Neural cell (in vitro differentiated cells): ENCODE data around the gene PARP11. TPM values are rescaled to one million over a fixed set of nuclear protein-coding genes. Genes with fewer than 3 reads are reported as not detected.

ENCODE experiments used
- H2AFZ ChIP-seq: fragments of 200-600, 300-800 bp; sonication (generic), shearing (Covaris generic); 2 replicates; pipeline ENCODE4 v1.6.0; 2014; ENCODE audit warnings: low read depth, mild to moderate bottlenecking, antibody characterized with exemption, low read length, moderate library complexity
- H3F3A ChIP-seq: fragments of 200-600 bp; shearing (Covaris generic); 2 replicates; pipeline ENCODE4 v1.6.1; 2016; ENCODE audit warnings: mild to moderate bottlenecking, moderate library complexity, mixed read lengths, antibody characterized with exemption, low read length; ENCODE audit not compliant: insufficient read depth, poor library complexity, severe bottlenecking
- H3K27ac ChIP-seq: fragments of 200-600, 300-800 bp; sonication (generic), shearing (Covaris generic); 2 replicates; pipeline ENCODE4 v1.5.1; 2014; ENCODE audit warnings: mild to moderate bottlenecking, low read length, moderate library complexity
- H3K27me3 ChIP-seq: fragments of 300-800, 200-600 bp; sonication (generic), shearing (Covaris generic); 2 replicates; pipeline ENCODE4 v1.6.0; 2014; ENCODE audit warnings: mild to moderate bottlenecking, low read depth, low read length, moderate library complexity; ENCODE audit not compliant: insufficient read depth
- H3K36me3 ChIP-seq: fragments of 300-800, 200-600 bp; sonication (generic), shearing (Covaris generic); 2 replicates; pipeline ENCODE4 v1.5.1; 2014; ENCODE audit warnings: mild to moderate bottlenecking, antibody characterized with exemption, low read length, moderate library complexity; ENCODE audit not compliant: insufficient read depth
- H3K4me2 ChIP-seq: fragments of 300-800, 200-600 bp; sonication (generic), shearing (Covaris generic); 2 replicates; pipeline ENCODE4 v1.6.0; 2014; ENCODE audit warnings: mild to moderate bottlenecking, low read length
- H3K4me3 ChIP-seq: fragments of 300-800, 200-600 bp; sonication (generic), shearing (Covaris generic); 2 replicates; pipeline ENCODE4 v1.5.1; 2014; ENCODE audit warnings: mild to moderate bottlenecking, low read length, moderate library complexity
- H3K79me2 ChIP-seq: fragments of 200-600 bp; shearing (Covaris generic); replicated peaks from 2 replicates; pipeline ENCODE4 v1.6.0; 2014; ENCODE audit warnings: mild to moderate bottlenecking, low read length, moderate library complexity; ENCODE audit not compliant: insufficient read depth
- H3K9ac ChIP-seq: fragments of 300-800, 200-600 bp; sonication (generic), shearing (Covaris generic); 2 replicates; pipeline ENCODE4 v1.6.1; 2016; ENCODE audit warnings: mild to moderate bottlenecking, low read length, mixed read lengths
- H3K9me2 ChIP-seq: fragments of 200-600 bp; shearing (Covaris generic); 2 replicates; pipeline ENCODE4 v1.6.1; 2016; ENCODE audit warnings: mild to moderate bottlenecking, low read length, mixed read lengths; ENCODE audit not compliant: insufficient read depth
- H3K9me3 ChIP-seq: fragments of 200-600, 300-800 bp; sonication (generic), shearing (Covaris generic); 2 replicates; pipeline ENCODE4 v1.6.1; 2016; ENCODE audit warnings: mild to moderate bottlenecking, mixed run types, low read length, moderate library complexity, mixed read lengths
- H4K20me1 ChIP-seq: fragments of 200-600 bp; shearing (Covaris generic); 2 replicates; pipeline ENCODE4 v1.6.1; 2016; ENCODE audit warnings: mild to moderate bottlenecking, mixed run types; ENCODE audit not compliant: insufficient read depth
- EP300 ChIP-seq: fragments of 450-650 bp; conservative IDR thresholded peaks from 2 replicates; pipeline ENCODE4 v1.6.1; 2014; ENCODE audit warnings: antibody characterized with exemption, mild to moderate bottlenecking, moderate library complexity; ENCODE audit not compliant: poor library complexity, severe bottlenecking
- EZH2 ChIP-seq: fragments of 200-600, 300-800 bp; shearing (Covaris generic), sonication (generic); IDR thresholded peaks from 2 replicates; pipeline ENCODE4 v1.6.1; 2014; ENCODE audit warnings: antibody characterized with exemption, low read length, borderline replicate concordance, mild to moderate bottlenecking; ENCODE audit not compliant: insufficient read depth, poor library complexity, severe bottlenecking
- MXI1 ChIP-seq: fragments of 450-650 bp; conservative IDR thresholded peaks from 2 replicates; pipeline ENCODE4 v1.6.1; 2014; ENCODE audit warnings: antibody characterized with exemption, mild to moderate bottlenecking; ENCODE audit not compliant: poor library complexity, severe bottlenecking
- POLR2AphosphoS5 ChIP-seq: IDR thresholded peaks from 2 replicates; pipeline ENCODE4 v1.6.1; 2012
- RAD21 ChIP-seq: fragments of 450-650 bp; conservative IDR thresholded peaks from 2 replicates; pipeline ENCODE4 v1.6.1; 2014; ENCODE audit warnings: antibody characterized with exemption, mild to moderate bottlenecking, moderate library complexity
- SMC3 ChIP-seq: fragments of 450-650 bp; conservative IDR thresholded peaks from 2 replicates; pipeline ENCODE4 v1.6.1; 2014; ENCODE audit warnings: antibody characterized with exemption, mild to moderate bottlenecking, moderate library complexity; ENCODE audit not compliant: poor library complexity
- TAF1 ChIP-seq: IDR thresholded peaks from 2 replicates; pipeline ENCODE4 v1.6.1; 2012; ENCODE audit warnings: low read depth
- polyA plus RNA-seq: library from polyadenylated mRNA; depleted of rRNA; stranded (reverse); fragments of >200 nt; gene quantifications from 2 replicates; pipeline ENCODE4 v1.2.3, GENCODE V29; 2014
- TF ChIP-seq, protein P1 (sequence below): fragments of 450-650 bp; IDR thresholded peaks from 2 replicates; pipeline ENCODE4 v1.5.1; 2014; ENCODE audit warnings: antibody characterized with exemption, mild to moderate bottlenecking, moderate library complexity; ENCODE audit not compliant: poor library complexity, severe bottlenecking
- TF ChIP-seq, protein P2 (sequence below): IDR thresholded peaks from 2 replicates; pipeline ENCODE4 v1.6.1; 2012; ENCODE audit warnings: borderline replicate concordance

PARP11 gene
- polyA plus RNA-seq, 1 donor from 2014 or later, result 20.3 TPM

- no peaks in the 10 kb centered on the region for H3K9me2 ChIP-seq
- no peaks in the 10 kb centered on the region for H3F3A ChIP-seq
- no peak for TF ChIP-seq POLR2AphosphoS5
- TF ChIP-seq EP300, result no peak
- TF ChIP-seq, protein P1, sequence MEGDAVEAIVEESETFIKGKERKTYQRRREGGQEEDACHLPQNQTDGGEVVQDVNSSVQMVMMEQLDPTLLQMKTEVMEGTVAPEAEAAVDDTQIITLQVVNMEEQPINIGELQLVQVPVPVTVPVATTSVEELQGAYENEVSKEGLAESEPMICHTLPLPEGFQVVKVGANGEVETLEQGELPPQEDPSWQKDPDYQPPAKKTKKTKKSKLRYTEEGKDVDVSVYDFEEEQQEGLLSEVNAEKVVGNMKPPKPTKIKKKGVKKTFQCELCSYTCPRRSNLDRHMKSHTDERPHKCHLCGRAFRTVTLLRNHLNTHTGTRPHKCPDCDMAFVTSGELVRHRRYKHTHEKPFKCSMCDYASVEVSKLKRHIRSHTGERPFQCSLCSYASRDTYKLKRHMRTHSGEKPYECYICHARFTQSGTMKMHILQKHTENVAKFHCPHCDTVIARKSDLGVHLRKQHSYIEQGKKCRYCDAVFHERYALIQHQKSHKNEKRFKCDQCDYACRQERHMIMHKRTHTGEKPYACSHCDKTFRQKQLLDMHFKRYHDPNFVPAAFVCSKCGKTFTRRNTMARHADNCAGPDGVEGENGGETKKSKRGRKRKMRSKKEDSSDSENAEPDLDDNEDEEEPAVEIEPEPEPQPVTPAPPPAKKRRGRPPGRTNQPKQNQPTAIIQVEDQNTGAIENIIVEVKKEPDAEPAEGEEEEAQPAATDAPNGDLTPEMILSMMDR, result no peak
- TF ChIP-seq, protein P2, sequence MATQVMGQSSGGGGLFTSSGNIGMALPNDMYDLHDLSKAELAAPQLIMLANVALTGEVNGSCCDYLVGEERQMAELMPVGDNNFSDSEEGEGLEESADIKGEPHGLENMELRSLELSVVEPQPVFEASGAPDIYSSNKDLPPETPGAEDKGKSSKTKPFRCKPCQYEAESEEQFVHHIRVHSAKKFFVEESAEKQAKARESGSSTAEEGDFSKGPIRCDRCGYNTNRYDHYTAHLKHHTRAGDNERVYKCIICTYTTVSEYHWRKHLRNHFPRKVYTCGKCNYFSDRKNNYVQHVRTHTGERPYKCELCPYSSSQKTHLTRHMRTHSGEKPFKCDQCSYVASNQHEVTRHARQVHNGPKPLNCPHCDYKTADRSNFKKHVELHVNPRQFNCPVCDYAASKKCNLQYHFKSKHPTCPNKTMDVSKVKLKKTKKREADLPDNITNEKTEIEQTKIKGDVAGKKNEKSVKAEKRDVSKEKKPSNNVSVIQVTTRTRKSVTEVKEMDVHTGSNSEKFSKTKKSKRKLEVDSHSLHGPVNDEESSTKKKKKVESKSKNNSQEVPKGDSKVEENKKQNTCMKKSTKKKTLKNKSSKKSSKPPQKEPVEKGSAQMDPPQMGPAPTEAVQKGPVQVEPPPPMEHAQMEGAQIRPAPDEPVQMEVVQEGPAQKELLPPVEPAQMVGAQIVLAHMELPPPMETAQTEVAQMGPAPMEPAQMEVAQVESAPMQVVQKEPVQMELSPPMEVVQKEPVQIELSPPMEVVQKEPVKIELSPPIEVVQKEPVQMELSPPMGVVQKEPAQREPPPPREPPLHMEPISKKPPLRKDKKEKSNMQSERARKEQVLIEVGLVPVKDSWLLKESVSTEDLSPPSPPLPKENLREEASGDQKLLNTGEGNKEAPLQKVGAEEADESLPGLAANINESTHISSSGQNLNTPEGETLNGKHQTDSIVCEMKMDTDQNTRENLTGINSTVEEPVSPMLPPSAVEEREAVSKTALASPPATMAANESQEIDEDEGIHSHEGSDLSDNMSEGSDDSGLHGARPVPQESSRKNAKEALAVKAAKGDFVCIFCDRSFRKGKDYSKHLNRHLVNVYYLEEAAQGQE, result no peak
- no peak for TF ChIP-seq RAD21
- no peak for TF ChIP-seq MXI1
- TF ChIP-seq EZH2, result no peak
- TF ChIP-seq SMC3, result no peak
- no peak for TF ChIP-seq TAF1
- no peak overlapping the region for H3K4me3 ChIP-seq
- no peak overlapping the region for H3K4me2 ChIP-seq
- H4K20me1 ChIP-seq, result no peaks in the 10 kb centered on the region
- H3K27me3 ChIP-seq, result no peaks in the 10 kb centered on the region
- no peak overlapping the region for H3K27ac ChIP-seq
- H3K9ac ChIP-seq, result no peak overlapping the region
- no peaks in the 10 kb centered on the region for H3K79me2 ChIP-seq
- H3K9me3 ChIP-seq, result no peaks in the 10 kb centered on the region
- no peaks in the 10 kb centered on the region for H3K36me3 ChIP-seq
- H2AFZ ChIP-seq, result no peak overlapping the region
Measured at GRCh38 chr12:3810016-3810370, 63.2 kb downstream of the PARP11 start.

- Histone ChIP-seq H3K27ac (no peak overlapping the region), H3K36me3 (no peaks in the 10 kb centered on the region), H3K9me3 (no peaks in the 10 kb centered on the region), H3K9ac (no peak overlapping the region), H3K9me2 (no peaks in the 10 kb centered on the region), H3K79me2 (no peaks in the 10 kb centered on the region), H3K4me3 (no peak overlapping the region), H3K27me3 (no peaks in the 10 kb centered on the region), H4K20me1 (no peaks in the 10 kb centered on the region), H2AFZ (no peak overlapping the region), H3F3A (no peaks in the 10 kb centered on the region), H3K4me2 (no peak overlapping the region)
- no peak for TF ChIP-seq EZH2
Measured at GRCh38 chr12:3809357-3810015, 63.7 kb downstream of the PARP11 start.
